Karpas-422 (cell line): ENCODE measurements around the gene CECR2. TPM values are rescaled to one million over a fixed set of nuclear protein-coding genes. Genes with fewer than 3 reads are reported as not detected.

Experiments
- DNase-seq: peaks from one replicate; pipeline ENCODE4 v3.0.0-alpha.2; 2015
- H2AFZ ChIP-seq: fragments of 200-600 bp; sonication (generic); 2 replicates; pipeline ENCODE4 v1.6.1; 2014; ENCODE audit warnings: antibody characterized with exemption, low read length, mixed read lengths
- H3K27ac ChIP-seq: fragments of 200-600 bp; sonication (generic); 2 replicates; pipeline ENCODE4 v1.5.1; 2014; ENCODE audit warnings: mild to moderate bottlenecking, low read length, moderate library complexity
- H3K27me3 ChIP-seq: fragments of 200-600 bp; sonication (generic); 2 replicates; pipeline ENCODE4 v1.6.1; 2014; ENCODE audit warnings: low read length, mixed read lengths
- H3K36me3 ChIP-seq: fragments of 200-600 bp; sonication (generic); 2 replicates; pipeline ENCODE4 v1.6.1; 2014; ENCODE audit warnings: low read length, mixed read lengths; ENCODE audit not compliant: insufficient read depth
- H3K4me1 ChIP-seq: fragments of 200-600 bp; sonication (generic); 2 replicates; pipeline ENCODE4 v1.6.1; 2014; ENCODE audit warnings: mild to moderate bottlenecking, low read length, mixed read lengths
- H3K4me2 ChIP-seq: fragments of 200-600 bp; sonication (generic); 2 replicates; pipeline ENCODE4 v1.6.1; 2014; ENCODE audit warnings: low read length, low read depth, mild to moderate bottlenecking; ENCODE audit not compliant: poor library complexity, severe bottlenecking
- H3K4me3 ChIP-seq: fragments of 200-600 bp; sonication (generic); 2 replicates; pipeline ENCODE4 v1.5.1; 2014; ENCODE audit warnings: mild to moderate bottlenecking, antibody characterized with exemption, low read length, mixed read lengths
- H3K79me2 ChIP-seq: fragments of 200-600 bp; sonication (generic); 2 replicates; pipeline ENCODE4 v1.6.1; 2014; ENCODE audit warnings: mild to moderate bottlenecking, low read length, mixed read lengths
- H3K9ac ChIP-seq: fragments of 200-600 bp; sonication (generic); 2 replicates; pipeline ENCODE4 v1.6.0; 2014; ENCODE audit warnings: low read length
- H3K9me2 ChIP-seq: fragments of 200-600 bp; sonication (generic), shearing (Covaris generic); replicated peaks from 2 replicates; pipeline ENCODE4 v1.6.0; 2014; ENCODE audit warnings: mild to moderate bottlenecking, low read length, moderate library complexity; ENCODE audit not compliant: insufficient read depth
- H3K9me3 ChIP-seq: fragments of 300-700, 200-600 bp; sonication (generic); 2 replicates; pipeline ENCODE4 v1.6.1; 2014; ENCODE audit warnings: low read length, mixed read lengths
- H4K20me1 ChIP-seq: fragments of 200-600 bp; sonication (generic); 2 replicates; pipeline ENCODE4 v1.6.1; 2014; ENCODE audit warnings: mild to moderate bottlenecking, antibody characterized with exemption, low read length, low read depth; ENCODE audit not compliant: insufficient read depth
- total RNA-seq: library from RNA; depleted of rRNA; stranded (reverse); fragments of >200 nt; shearing (Covaris generic); gene quantifications from 2 replicates; pipeline ENCODE4 v1.2.3, GENCODE V29; 2014; ENCODE audit warnings: low replicate concordance

The CECR2 gene
- total RNA-seq, 1 experiment from 2014 or later = 1.6 TPM

DNA sequence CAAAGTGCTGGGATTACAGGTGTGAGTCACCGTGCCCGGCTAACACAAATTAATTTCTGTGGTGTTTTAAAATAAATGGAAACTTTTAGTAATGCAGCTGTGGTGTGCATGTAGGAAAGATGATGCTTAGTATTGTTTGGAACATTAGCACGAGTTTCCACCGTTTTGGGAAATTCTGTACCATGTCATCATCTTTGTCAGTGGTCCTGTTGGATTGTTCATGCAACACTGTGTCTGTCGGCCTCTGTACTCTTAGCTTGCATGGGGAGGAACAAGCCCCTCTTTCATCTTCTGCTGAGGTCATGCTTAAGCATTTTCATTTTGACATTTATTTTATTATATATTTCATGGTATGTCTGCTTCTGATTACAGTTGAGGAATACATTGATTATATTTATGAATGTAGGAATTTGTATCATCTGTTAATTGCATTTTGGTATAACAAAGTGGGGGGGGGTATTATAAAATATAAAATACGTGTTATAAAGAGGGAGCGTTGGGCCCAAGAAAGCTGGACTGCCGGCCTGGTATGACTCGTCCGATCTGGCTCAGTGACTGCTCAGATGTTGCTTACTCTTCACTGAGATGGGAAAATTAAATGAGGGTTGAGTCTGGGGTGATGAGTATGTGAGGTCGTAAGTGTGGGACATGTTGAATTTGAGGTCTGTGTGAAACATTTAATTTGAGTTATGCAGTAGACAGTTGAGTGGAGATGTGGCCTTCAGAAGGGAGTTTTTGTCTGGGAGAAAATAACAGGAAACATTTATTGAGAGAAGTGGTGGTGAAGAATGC lies 28.7 kb downstream of the CECR2 start:
- Histone ChIP-seq H3K4me3 (no peak overlapping the region), H3K36me3 (no peaks in the 10 kb centered on the region), H3K27ac (no peak overlapping the region), H3K9me2 (no peaks in the 10 kb centered on the region), H4K20me1 (no peaks in the 10 kb centered on the region), H3K9ac (no peak overlapping the region), H3K4me1 (no peaks in the 10 kb centered on the region), H3K4me2 (no peak overlapping the region), H3K9me3 (no peaks in the 10 kb centered on the region), H2AFZ (no peak overlapping the region), H3K27me3 (no peaks in the 10 kb centered on the region), H3K79me2 (no peaks in the 10 kb centered on the region)
- no peak for DNase-seq

DNA sequence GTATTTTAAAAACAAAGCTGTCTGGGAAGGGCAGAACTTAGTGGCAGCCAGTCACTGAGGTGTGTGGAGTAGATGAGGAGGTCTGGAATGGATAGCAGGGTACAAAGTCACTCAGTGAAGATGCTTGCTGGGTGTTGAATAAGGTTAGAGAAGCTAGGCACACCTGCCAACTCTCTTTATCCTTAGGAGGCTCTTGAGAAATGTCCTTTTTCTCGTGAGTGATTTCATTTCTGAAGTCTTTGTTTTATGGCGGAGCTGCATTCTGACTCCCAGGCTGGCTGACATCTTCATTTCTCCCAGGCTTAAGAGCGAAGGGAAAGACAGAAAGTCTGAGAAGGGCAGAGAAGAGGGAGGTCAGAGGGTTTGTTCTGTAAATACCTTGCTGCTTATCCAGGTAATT lies 31.0 kb downstream of the CECR2 start:
- Histone ChIP-seq H3K4me3 (no peak overlapping the region), H3K36me3 (no peaks in the 10 kb centered on the region), H3K9ac (no peak overlapping the region), H3K9me3 (no peaks in the 10 kb centered on the region), H3K79me2 (no peaks in the 10 kb centered on the region), H3K27ac (no peak overlapping the region), H4K20me1 (no peaks in the 10 kb centered on the region), H3K27me3 (no peaks in the 10 kb centered on the region), H3K4me2 (no peak overlapping the region), H2AFZ (no peak overlapping the region), H3K4me1 (no peaks in the 10 kb centered on the region; the same call in 1 of the 2 replicates), H3K9me2 (no peaks in the 10 kb centered on the region)
- no peak for DNase-seq

DNA sequence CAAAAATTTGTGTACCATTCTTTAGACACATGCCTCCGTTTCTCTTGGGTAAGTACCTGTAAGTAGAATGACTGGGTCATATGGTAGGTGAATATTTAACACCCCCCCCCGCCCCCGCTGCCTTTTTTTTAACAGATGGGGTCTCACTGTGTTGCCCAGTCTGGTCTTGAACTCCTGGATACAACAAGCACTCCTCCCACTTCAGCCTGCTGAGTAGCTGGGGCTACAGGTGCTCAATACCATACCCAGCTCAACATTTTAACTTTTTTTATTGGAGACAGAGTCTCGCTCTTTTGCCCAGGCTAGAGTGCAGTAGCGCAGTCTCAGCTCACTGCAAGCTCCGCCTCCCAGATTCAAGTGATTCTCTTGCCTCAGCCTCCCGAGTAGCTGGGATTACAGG lies 32.5 kb downstream of the CECR2 start:
- no peak overlapping the region for H3K27ac ChIP-seq
- no peaks in the 10 kb centered on the region for H3K36me3 ChIP-seq
- H3K27me3 ChIP-seq = no peaks in the 10 kb centered on the region
- no peak overlapping the region for H3K4me2 ChIP-seq
- H2AFZ ChIP-seq = no peak overlapping the region
- no peaks in the 10 kb centered on the region; the same call in 1 of the 2 replicates for H3K4me1 ChIP-seq
- no peaks in the 10 kb centered on the region for H3K9me3 ChIP-seq
- H3K79me2 ChIP-seq = no peaks in the 10 kb centered on the region
- no peak overlapping the region for H3K4me3 ChIP-seq
- H3K9me2 ChIP-seq = no peaks in the 10 kb centered on the region
- H4K20me1 ChIP-seq = no peaks in the 10 kb centered on the region
- H3K9ac ChIP-seq = no peak overlapping the region
- no peak for DNase-seq

DNA sequence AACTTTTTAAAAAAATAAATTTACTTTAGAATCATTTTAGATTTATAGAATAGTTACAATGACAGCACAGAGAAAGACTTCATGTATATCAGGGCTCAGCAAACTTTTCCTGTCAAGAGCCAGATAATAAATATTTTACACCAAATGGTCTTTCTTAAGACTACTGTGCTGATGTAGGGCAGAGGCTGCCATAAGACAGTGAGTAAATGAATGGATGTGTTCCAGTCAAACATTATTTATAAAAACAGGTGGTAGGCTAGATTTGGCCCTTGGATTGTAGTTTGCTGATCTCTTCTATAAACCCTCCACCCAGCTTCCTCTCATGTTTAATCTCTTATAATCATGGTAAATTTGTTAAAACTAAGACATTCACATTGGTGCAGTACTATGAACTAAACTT lies 33.0 kb downstream of the CECR2 start:
- H3K9me2 ChIP-seq = no peaks in the 10 kb centered on the region
- H4K20me1 ChIP-seq = no peaks in the 10 kb centered on the region
- H3K4me3 ChIP-seq = no peak overlapping the region
- H3K9me3 ChIP-seq = no peaks in the 10 kb centered on the region
- no peaks in the 10 kb centered on the region; the same call in 1 of the 2 replicates for H3K4me1 ChIP-seq
- no peak overlapping the region for H3K27ac ChIP-seq
- DNase-seq = no peak
- no peaks in the 10 kb centered on the region for H3K27me3 ChIP-seq
- no peaks in the 10 kb centered on the region for H3K79me2 ChIP-seq
- H3K9ac ChIP-seq = no peak overlapping the region
- H3K4me2 ChIP-seq = no peak overlapping the region
- H3K36me3 ChIP-seq = no peaks in the 10 kb centered on the region
- H2AFZ ChIP-seq = no peak overlapping the region

DNA sequence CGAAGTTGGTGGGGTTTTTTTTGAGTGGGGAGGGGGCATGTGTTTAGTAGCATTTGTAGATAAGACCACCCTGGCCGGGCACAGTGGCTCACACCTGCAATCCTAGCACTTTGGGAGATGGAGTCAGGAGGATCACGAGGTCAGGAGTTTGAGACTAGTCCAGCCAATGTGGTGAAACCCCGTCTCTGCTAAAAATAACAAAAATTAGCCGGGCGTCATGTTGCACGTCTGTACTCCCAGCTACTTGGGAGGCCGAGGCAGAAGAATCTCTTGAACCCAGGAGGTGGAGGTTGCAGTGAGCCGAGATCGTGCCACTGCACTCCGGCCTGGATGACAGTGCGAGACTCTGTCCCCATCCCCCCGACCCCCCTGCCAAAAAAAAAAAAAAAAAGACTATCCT lies 34.6 kb downstream of the CECR2 start:
- no peaks in the 10 kb centered on the region for H3K79me2 ChIP-seq
- H3K4me1 ChIP-seq = no peaks in the 10 kb centered on the region; the same call in 1 of the 2 replicates
- H3K9me3 ChIP-seq = no peaks in the 10 kb centered on the region
- H3K4me3 ChIP-seq = no peak overlapping the region
- no peaks in the 10 kb centered on the region for H3K9me2 ChIP-seq
- H3K27me3 ChIP-seq = no peaks in the 10 kb centered on the region
- no peak overlapping the region for H2AFZ ChIP-seq
- no peak overlapping the region for H3K4me2 ChIP-seq
- H4K20me1 ChIP-seq = no peaks in the 10 kb centered on the region
- DNase-seq = no peak
- H3K27ac ChIP-seq = no peak overlapping the region
- no peaks in the 10 kb centered on the region for H3K36me3 ChIP-seq
- H3K9ac ChIP-seq = no peak overlapping the region

DNA sequence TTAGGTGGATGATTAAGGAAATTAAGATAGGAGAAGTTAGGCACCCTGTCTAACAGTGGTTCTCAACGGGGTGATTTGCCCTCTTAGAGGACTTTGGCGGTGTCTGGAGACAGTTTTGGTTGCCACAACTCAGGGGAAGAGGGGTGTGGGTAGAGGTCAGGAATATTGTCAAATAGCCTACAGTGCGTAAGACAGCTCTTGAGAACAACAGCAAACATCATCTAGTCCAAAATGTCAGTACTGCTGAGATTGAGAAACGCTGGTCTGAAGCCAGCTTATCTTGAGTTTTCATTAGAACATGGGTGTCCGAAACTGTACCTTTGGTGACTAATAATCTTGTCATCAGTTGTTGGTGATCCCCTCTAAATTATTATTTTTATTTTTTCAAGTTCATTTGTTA lies 38.4 kb downstream of the CECR2 start:
- H3K4me1 ChIP-seq = no peaks in the 10 kb centered on the region; the same call in 1 of the 2 replicates
- H3K36me3 ChIP-seq = no peaks in the 10 kb centered on the region
- H3K4me2 ChIP-seq = no peak overlapping the region
- H3K79me2 ChIP-seq = no peaks in the 10 kb centered on the region
- no peaks in the 10 kb centered on the region; the same call in 1 of the 2 replicates for H4K20me1 ChIP-seq
- no peaks in the 10 kb centered on the region for H3K9me2 ChIP-seq
- H3K9ac ChIP-seq = no peak overlapping the region
- no peak overlapping the region for H3K27ac ChIP-seq
- no peaks in the 10 kb centered on the region for H3K9me3 ChIP-seq
- DNase-seq = no peak
- H3K4me3 ChIP-seq = no peak overlapping the region
- no peaks in the 10 kb centered on the region for H3K27me3 ChIP-seq
- no peak overlapping the region for H2AFZ ChIP-seq

DNA sequence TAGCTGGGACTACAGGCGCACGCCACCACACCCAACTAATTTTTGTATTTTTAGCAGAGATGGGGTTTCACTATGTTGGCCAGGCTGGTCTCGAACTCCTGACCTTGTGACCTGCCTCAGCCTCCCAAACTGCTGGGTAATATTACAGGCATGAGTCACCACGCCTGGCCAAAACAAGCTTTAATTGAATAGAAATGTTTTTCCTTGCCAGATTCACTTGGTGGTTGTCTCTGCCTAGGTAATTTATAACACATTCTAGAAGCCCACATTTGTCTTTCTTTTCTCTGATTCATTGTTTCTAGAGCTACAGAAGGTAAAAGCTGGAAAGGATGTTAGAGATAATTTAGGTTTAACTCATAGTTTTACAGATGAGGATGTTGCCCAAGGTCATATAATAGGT lies 41.3 kb downstream of the CECR2 start:
- Histone ChIP-seq H4K20me1 (no peaks in the 10 kb centered on the region; the same call in 1 of the 2 replicates), H3K79me2 (no peaks in the 10 kb centered on the region), H3K27ac (no peak overlapping the region), H3K36me3 (no peaks in the 10 kb centered on the region), H2AFZ (no peak overlapping the region), H3K9ac (no peak overlapping the region), H3K9me3 (no peaks in the 10 kb centered on the region), H3K9me2 (no peaks in the 10 kb centered on the region), H3K27me3 (no peaks in the 10 kb centered on the region), H3K4me1 (no peaks in the 10 kb centered on the region), H3K4me3 (no peak overlapping the region), H3K4me2 (no peak overlapping the region)
- DNase-seq = no peak

DNA sequence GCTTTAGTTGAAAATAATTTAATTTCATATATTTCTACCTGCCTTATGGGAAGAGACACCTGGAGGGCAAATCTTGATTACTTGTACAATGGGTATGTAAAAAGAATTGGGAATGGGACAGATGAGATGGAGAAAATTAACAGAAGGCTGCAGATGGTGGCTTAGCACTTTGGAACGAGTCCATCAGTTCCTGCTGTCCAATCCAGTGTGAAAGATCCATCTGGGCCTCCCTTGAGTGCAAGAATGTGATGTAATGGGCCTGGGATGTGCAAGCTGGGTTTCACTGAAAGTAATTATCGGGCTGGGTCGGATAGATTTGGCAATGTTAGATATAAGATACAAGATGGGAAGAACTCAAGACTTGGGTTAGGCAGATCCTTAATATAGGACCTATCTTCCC lies 42.0 kb downstream of the CECR2 start:
- Histone ChIP-seq H3K9ac (no peak overlapping the region), H3K4me1 (no peaks in the 10 kb centered on the region), H3K27me3 (no peaks in the 10 kb centered on the region), H4K20me1 (no peaks in the 10 kb centered on the region; the same call in 1 of the 2 replicates), H3K27ac (no peak overlapping the region), H2AFZ (no peak overlapping the region), H3K9me3 (no peaks in the 10 kb centered on the region), H3K36me3 (no peaks in the 10 kb centered on the region), H3K9me2 (no peaks in the 10 kb centered on the region), H3K79me2 (no peaks in the 10 kb centered on the region), H3K4me2 (no peak overlapping the region), H3K4me3 (no peak overlapping the region)
- no peak for DNase-seq
